HK-2 (cell line): ENCODE data around the gene KIF14.
A peak's percentile ranks its signal among the peaks of the same experiment; 100 is the strongest.
"Not testable (repeated sequence)": the region's sequence is repeated elsewhere in the genome, so short reads cannot be mapped to it uniquely, and the experiment has no call there.

Experiments
- DNase-seq: peaks from one replicate; pipeline ENCODE4 v3.0.0-alpha.2; 2018; ENCODE audit not compliant: unreplicated experiment

KIF14 gene

DNA sequence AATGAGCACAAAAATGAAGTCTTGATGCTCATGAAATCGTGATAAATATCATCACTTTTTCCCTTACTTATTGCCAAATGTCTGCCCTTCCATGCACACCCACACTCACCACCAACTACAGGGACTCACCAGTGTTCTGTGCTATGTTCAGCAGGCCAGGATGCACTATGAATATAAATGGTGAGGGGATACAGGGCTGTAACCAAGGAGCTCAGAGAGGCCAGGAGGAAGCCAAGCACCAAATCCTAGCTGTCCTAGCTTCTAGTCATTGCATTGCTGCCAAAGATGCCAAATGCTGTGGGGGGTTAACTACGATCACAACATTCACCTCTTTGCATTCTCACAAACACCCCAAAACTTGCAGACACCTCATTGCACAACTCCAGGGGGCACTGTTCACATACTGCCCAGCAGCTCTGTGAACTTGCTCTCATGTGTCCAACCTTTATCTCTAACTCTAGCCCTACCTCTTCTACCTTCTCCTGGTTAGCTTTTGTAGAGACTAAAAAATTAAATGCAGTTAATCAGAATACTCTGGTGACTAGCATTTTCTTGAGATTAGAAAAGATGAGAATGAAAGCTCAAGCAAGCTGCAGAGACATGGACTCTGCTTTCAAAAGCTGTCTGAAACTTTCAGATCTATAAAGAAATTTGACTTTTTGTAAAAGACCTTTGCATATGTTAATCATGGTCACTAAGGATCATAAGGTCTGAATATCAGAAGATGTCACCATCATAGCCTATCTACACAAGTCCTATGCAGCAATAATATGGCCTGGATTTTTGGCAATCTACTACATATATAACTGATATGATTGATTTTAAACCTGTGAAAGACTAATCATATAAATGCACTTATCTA lies 13.9 kb upstream of the KIF14 start:
- no peak for DNase-seq

DNA sequence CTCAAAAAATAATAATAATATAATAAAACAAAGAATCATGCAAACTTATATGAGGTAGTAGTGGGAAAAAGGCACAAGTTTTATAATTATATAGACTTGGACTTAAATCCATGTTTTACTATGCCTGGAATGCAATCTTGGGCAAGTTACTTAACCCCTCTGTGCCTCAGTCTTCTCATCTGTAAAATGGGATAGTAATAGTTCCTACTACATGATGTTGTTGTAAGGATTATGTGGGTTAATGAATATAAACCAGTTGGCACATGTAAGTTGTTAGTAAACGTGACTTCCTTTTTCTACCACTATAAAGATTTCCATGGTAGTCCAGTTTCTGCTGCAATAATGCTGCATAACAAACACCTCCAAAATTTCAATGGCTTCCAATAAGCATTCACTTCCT lies 10.8 kb upstream of the KIF14 start:
- no peak for DNase-seq

- not testable (repeated sequence) for DNase-seq
Observed at GRCh38 chr1:200630515-200630899, 10.0 kb upstream of the KIF14 start.

DNA sequence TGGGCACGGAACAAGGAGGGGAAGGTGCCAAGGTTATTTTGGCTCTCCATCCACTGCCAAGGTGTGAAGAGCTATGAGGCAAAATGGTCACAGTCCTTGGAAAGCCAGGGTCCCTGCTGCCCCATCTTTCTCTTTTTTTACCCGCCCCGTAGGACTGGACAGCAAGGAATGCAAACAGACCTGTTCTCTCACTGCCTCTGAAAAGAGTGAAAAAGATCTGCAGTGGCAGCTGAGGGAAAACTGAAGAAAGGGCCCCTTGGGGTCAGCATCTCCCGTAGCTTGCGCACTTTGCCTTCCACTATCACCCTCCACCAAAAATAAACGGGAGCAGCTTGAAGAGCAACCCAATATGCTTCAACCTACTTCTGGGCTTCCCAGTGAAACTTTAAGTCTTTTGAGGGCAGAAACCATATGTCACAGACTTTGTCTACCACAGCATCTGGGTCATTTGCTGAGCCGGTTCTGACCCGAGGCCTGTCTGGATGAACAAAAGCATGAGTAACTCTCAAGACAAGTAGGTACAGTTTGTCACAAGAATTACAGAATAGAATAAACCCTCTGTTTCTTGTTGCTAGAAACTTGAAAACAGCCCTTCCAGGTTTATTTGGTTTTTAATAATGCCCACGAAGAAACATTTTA lies 9.4 kb upstream of the KIF14 start:
- no peak for DNase-seq

DNA sequence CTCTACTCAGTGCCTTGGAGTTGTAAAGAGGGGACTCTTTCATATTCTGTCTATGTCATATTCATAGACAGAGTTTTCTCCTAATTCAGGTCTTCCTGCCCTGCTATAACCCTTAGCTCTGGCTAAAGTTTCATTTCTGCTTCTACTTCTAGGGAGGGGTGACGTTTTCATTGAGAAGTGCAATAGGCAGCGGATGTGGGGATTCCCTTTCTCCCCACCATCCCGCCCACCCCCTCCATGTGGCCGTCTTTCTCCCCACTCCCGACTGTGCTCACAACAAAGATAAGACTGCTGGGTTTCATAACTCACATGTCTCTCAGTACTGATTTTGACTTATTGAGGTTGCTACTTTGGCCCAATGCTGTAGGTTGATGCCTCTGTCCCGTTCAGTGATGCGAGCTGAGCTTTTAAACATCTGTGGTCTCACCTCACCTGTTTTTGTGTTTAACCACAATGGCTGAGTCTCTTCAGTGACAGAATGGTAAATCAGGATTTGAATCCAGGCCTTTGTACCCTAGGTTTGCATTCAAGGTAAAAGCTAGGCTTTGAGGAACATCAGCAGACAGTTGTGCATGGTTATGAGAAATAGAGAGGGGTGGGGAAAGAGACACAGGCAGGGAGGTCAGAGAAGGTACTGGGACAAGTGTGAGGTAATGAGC lies 7.8 kb upstream of the KIF14 start:
- no peak for DNase-seq

- DNase-seq = no peak
Observed at GRCh38 chr1:200627575-200628222, 7.1 kb upstream of the KIF14 start.

DNA sequence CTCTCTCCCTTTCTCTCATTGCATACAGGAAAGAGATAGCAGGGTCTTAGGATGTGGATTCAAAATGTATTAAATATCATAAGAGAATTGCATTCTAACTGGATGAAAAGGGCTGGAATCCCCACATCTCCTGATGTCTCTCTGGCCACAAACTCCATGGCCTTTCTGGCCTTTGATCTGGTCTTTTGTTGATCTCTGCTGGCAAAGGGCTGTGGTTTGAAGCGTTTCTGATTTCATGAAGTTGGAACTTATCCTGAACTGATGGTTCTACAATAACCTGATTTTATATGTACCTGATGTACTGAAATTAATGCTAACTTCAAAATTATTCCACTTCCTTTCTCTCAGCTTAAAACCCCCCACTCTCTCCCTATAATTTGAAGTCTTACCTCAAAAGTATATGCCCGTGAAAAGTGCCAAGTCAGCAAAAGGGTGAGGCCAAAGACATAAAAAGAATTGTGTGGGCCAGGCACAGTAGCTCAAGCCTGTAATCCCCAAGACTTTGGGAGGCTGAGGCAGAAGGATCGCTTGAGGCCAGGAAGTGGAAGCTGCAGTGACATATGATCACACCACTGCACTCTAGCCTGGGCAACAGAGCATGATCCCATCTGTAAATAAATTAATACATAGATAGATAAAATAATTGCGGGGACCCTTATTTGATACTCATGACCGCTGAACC lies 6.4 kb upstream of the KIF14 start:
- no peak for DNase-seq

GRCh38 chr1:200625381-200625824 lies 4.9 kb upstream of the KIF14 start:
- DNase-seq = no peak

GRCh38 chr1:200624679-200625335 lies 4.3 kb upstream of the KIF14 start:
- DNase-seq = no peak

- no peak for DNase-seq
Observed at GRCh38 chr1:200619894-200620272, 668 bp downstream of the KIF14 start.

- no peak for DNase-seq
Observed at GRCh38 chr1:200610846-200611245, 9.7 kb downstream of the KIF14 start.

DNA sequence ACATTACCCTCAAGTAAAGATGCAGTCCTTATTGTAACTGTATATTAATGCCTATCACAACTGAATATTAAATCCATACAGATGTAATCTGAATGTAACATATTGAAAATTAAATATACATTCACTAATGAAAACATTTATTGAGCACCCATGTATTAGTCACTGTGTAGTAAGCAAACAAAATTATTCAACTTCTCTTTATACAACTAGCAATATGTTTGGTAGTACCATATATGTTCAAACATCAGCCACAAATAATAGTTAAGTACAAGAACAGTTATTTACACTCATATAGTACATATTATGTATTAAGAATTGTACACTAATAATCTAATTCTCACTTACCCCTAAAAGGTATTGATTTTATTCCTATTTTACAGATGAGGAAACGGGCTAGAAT lies 17.9 kb downstream of the KIF14 start:
- no peak for DNase-seq

GRCh38 chr1:200590001-200590400 lies 30.6 kb downstream of the KIF14 start:
- DNase-seq = no peak

DNA sequence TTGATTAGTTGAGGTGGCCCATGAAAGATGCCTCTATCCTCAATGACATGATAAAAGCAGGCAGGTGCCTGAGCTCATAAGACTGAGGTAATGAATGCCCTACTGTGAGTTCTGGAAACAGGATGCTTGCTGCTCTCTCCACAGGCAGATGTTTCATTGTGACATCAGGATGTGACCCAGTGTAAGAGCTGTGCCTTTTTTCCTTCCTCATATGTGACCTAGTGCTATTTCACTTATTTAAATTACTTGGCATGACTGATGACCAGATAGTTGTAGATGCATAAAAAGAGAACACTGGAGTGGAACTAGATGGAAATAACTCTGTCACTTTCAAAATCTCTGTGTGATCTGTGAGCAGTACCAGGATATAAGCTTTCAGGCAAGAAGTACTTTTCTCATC lies 31.9 kb downstream of the KIF14 start:
- no peak for DNase-seq

GRCh38 chr1:200564319-200564718 lies 56.2 kb downstream of the KIF14 start:
- no peak for DNase-seq

DNA sequence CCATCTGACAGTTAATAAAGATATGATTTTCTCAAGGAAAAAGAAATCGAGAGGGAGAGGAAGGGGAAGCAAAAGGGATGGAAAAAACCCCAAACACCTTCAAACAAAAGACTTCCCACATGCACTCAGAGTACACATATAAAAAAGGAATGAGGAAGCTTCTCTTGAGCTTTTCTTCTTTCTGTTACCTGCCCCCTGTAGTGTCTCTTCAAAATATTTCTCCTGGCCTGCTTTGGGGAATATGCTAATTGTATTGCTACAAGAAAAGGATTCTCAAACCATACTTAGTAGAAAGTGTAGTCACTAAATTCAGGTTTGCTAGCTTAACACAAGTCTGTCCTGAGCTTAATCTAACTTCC lies 58.7 kb downstream of the KIF14 start:
- DNase-seq = no peak

DNA sequence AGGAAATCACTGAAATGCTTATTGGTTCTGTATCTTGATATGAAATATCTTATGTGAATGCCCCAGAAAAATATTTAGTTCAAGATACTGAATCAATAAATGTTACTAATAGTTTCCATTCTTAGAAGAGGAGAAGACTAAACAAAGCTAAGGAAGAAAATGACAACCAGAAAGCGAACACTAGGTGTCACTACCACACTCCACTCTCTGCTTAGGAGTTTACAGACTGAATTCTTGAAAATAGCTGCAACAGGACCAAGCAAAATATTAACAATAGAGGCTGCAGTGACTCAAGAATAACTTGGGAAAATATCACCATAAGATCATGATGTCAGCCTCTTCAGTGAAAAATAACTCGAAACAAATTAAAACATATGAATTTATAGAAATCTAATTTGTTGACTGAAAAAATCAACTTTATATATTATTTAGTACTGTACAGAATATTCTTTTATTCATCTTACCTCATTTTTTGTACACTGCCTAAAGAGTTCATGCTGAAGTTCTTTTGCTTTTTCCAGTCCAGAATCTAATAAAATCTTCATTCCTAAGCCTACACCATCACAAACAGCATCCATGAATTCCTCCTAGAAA lies 61.6 kb downstream of the KIF14 start:
- DNase-seq = peak; percentile 10

DNA sequence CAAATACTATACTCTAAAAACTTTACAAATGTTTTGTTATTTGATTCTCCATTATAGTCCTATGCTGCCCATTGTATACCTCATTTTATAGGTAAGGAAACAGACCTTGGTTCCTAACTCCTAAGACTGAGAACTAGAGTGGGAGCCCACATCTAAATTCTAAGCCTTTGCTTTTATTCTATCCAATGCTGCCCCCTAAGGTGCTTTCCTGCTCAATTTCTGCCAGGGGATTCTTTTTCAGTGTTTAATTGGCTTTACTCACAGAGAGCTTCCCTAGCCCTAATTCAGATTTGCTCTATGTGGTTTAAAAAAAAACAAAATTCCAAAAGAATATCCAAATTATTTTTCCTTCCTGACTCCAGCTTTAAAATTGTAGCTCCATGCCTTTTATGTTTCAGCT lies 64.5 kb downstream of the KIF14 start:
- no peak for DNase-seq

GRCh38 chr1:200552737-200553136 lies 67.8 kb downstream of the KIF14 start:
- not testable (repeated sequence) for DNase-seq

DNA sequence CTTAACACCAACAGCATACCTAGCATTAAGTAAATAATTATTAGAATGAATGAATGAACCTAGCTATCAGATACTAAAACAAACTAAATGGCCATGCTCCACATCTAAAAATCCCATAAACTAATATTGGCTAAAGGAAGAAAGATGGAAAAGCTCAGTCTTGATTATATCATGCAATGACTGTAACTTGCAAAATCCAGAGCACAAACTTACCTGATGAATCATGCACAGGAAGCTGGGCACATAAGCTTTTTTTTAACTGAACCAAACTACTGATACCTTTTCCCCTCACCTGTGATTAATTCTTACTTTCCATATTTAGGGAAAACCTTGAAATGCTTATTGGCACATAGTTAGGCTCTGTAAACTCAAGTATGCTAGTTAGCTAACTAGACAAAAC lies 70.2 kb downstream of the KIF14 start:
- no peak for DNase-seq

- DNase-seq = no peak
Observed at GRCh38 chr1:200547386-200547785, 73.2 kb downstream of the KIF14 start.
